Spleen (tissue), 11 donors: ENCODE results near the gene STX18. TPM values are rescaled to one million over a fixed set of nuclear protein-coding genes. Genes with fewer than 3 reads are reported as not detected.

Source experiments
- DNase-seq: peaks from one replicate; pipeline ENCODE4 v3.0.0-alpha.2; 2020
- H3K27ac ChIP-seq, 8 donors: fragments of 200-600 bp; sonication (generic) in 7 of 8; 1 replicate in 4 of 8; 2 replicates in 4 of 8; pipeline versions ENCODE4 v1.5.0 to v1.8.0; 2016 to 2021; ENCODE audit warnings: inconsistent platforms in 4 of 8, mild to moderate bottlenecking in 4 of 8, moderate library complexity in 1 of 8
- H3K27me3 ChIP-seq, 7 donors: fragments of 200-600 bp; sonication (generic) in 6 of 7; replicated peaks in 1 of 7; 1 replicate in 4 of 7; 2 replicates in 3 of 7; pipeline versions ENCODE4 v1.5.0 to v1.8.0; 2016 to 2021; ENCODE audit warnings: inconsistent platforms in 3 of 7, mild to moderate bottlenecking in 1 of 7
- H3K36me3 ChIP-seq, 6 donors: fragments of 200-600 bp; sonication (generic) in 5 of 6; 1 replicate in 4 of 6; 2 replicates in 2 of 6; pipeline versions ENCODE4 v1.5.0 to v1.8.0; 2016 to 2021; ENCODE audit warnings: inconsistent platforms in 2 of 6
- H3K4me1 ChIP-seq, 6 donors: fragments of 200-600 bp; sonication (generic) in 5 of 6; 1 replicate in 3 of 6; 2 replicates in 3 of 6; pipeline versions ENCODE4 v1.5.0 to v1.8.0; 2016 to 2021; ENCODE audit warnings: inconsistent platforms in 3 of 6
- H3K4me3 ChIP-seq, 8 donors: fragments of 200-600 bp; sonication (generic) in 7 of 8; 1 replicate in 4 of 8; 2 replicates in 4 of 8; pipeline versions ENCODE4 v1.5.0 to v1.8.0; 2016 to 2021; ENCODE audit warnings: inconsistent platforms in 4 of 8, mild to moderate bottlenecking in 4 of 8, moderate library complexity in 2 of 8
- H3K9me3 ChIP-seq, 8 donors: fragments of 200-600 bp; sonication (generic) in 7 of 8; 1 replicate in 4 of 8; 2 replicates in 4 of 8; pipeline versions ENCODE4 v1.5.0 to v1.8.0; 2016 to 2021; ENCODE audit warnings: inconsistent platforms in 4 of 8
- POLR2A ChIP-seq, 3 donors: fragments of 450-650 bp; IDR thresholded peaks; one replicate each; pipeline ENCODE4 v1.5.1; 2017; ENCODE audit warnings: antibody characterized with exemption in 3 of 3, mild to moderate bottlenecking in 1 of 3
- POLR2AphosphoS5 ChIP-seq, 3 donors: sonication (generic); formaldehyde crosslinking; IDR thresholded peaks; one replicate each; pipeline ENCODE4 v1.5.1; 2017; ENCODE audit warnings: antibody characterized with exemption in 3 of 3
- WGBS, 5 donors: extraction: QIAGEN DNeasy Blood & Tissue Kit in 3 of 5; methylation state at CpG; one replicate each; pipeline versions ENCODE4 v1.1.5 to v1.1.7; 2013 to 2018; 5-methylcytosine and 5-hydroxymethylcytosine counted together
- intact Hi-C: fragments of 100-400 bp; cut with DNase I; formaldehyde crosslinking; loops from one replicate; pipeline ENCODE4 v1.15.0; 2023; ENCODE audit warnings: low total_unique reads
- polyA plus RNA-seq, 3 donors: library from polyadenylated mRNA; stranded (reverse); fragments of 200-250 nt; gene quantifications; one replicate each; pipeline ENCODE4 v1.2.1, GENCODE V29; 2013
- total RNA-seq, 7 donors: library from RNA; depleted of rRNA in 3 of 7; stranded (reverse); fragments of >200 nt in 3 of 7; fragmentation: NEBNext Ultra II Directional in 4 of 7; extraction: Animal tissue kit (Norgen Biotek cat#: 25700) in 4 of 7; gene quantifications; one replicate each; pipeline versions ENCODE4 v1.1.0 to v1.2.1, GENCODE V29; 2016 to 2021
- TF ChIP-seq, protein P1 (sequence below), 11 experiments: fragments of 200-600 bp in 7 of 11; fragments of 450-650 bp in 4 of 11; sonication (generic) in 4 of 11; IDR thresholded peaks in 8 of 11; conservative IDR thresholded peaks in 3 of 11; 1 replicate in 7 of 11; 2 replicates in 4 of 11; pipeline versions ENCODE4 v1.4.0 to v1.8.0; 2016 to 2021; ENCODE audit warnings: antibody characterized with exemption in 11 of 11, inconsistent platforms in 4 of 11, mild to moderate bottlenecking in 1 of 11
- donor health status: healthy with polysubstance abuse.
- donor health status: DM: no; HTN: no; CAD: no; lungs with moderate emphysema.
- donor health status: DM: no; HTN: no; CAD: no.
- donor health status: Bipolar disorder and iron deficiency.
- donor health status: healthy.
- donor health status: DM: no; HTN: no; CAD: no.
- donor health status: DM: yes; HTN: yes; CAD: no.

STX18 gene
- total and polyA plus RNA-seq, 10 donors, result 19.0 to 45.8 (median 29.8) TPM

DNA sequence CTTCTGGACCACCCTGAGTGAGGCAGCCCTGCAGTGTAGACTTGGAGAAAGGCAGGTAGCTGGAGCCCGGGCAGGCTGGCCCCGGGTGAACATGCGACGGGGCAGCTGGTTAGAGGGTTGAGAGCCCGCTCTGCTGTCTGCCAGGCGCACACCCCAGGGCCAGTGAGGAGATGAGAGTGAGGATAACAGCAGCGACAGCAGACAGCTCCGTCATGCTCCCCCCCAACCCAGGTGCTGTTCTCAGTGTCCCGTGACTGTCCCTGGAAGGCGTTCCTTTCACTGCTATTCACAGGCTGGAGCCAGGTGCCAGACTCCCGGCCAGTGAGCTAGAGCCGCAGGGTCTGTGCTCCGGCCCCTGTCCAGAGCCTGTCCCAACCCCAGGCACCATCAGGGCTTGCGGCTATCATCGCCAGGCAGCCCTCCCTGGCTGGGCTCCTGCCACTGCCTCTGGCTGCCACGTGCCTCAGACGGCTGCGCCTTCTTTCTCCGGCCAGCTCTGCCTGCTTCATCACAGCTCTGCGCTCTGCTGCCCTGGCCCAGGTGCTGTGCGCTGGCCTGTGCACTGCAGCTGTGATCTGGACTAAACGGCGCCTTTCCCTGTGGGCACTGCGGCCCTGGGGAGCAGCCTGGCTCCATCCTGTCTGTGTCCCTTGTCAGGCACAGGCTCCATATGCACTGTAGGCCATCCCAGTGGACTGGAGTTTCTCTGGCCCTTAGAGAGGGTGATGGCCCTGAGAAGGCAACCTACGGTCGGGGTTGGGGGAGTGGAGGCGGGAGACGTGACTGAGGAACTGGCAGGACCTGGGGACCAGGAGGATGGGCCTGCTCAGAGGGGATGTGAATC is 135.2 kb downstream of the STX18 start:
- H3K27me3 ChIP-seq, result peaks cover 0 to 70% (median 4%) of the 10 kb centered on the region in 7 donors
- 80 to 85% (median 84%) methylated on average over 24 to 28 of the region's 28 CpGs for WGBS, 5 donors
- intact Hi-C loops, result no loop called here
- no peak overlapping the region for H3K27ac ChIP-seq
- TF ChIP-seq, protein P1, sequence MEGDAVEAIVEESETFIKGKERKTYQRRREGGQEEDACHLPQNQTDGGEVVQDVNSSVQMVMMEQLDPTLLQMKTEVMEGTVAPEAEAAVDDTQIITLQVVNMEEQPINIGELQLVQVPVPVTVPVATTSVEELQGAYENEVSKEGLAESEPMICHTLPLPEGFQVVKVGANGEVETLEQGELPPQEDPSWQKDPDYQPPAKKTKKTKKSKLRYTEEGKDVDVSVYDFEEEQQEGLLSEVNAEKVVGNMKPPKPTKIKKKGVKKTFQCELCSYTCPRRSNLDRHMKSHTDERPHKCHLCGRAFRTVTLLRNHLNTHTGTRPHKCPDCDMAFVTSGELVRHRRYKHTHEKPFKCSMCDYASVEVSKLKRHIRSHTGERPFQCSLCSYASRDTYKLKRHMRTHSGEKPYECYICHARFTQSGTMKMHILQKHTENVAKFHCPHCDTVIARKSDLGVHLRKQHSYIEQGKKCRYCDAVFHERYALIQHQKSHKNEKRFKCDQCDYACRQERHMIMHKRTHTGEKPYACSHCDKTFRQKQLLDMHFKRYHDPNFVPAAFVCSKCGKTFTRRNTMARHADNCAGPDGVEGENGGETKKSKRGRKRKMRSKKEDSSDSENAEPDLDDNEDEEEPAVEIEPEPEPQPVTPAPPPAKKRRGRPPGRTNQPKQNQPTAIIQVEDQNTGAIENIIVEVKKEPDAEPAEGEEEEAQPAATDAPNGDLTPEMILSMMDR (IDR thresholded peaks at IDR 0.05 in 8 of 11, conservative IDR thresholded peaks at IDR 0.05 in 3 of 11), result no peak
- peak in 1 of 3 donors; percentile 38 for TF ChIP-seq POLR2AphosphoS5 (IDR thresholded peaks at IDR 0.05)
- H3K4me1 ChIP-seq, result no peaks in the 10 kb centered on the region
- H3K36me3 ChIP-seq, result no peaks in the 10 kb centered on the region
- peak; percentile 64 for DNase-seq
- no peak overlapping the region for H3K4me3 ChIP-seq
- no peaks in the 10 kb centered on the region for H3K9me3 ChIP-seq

DNA sequence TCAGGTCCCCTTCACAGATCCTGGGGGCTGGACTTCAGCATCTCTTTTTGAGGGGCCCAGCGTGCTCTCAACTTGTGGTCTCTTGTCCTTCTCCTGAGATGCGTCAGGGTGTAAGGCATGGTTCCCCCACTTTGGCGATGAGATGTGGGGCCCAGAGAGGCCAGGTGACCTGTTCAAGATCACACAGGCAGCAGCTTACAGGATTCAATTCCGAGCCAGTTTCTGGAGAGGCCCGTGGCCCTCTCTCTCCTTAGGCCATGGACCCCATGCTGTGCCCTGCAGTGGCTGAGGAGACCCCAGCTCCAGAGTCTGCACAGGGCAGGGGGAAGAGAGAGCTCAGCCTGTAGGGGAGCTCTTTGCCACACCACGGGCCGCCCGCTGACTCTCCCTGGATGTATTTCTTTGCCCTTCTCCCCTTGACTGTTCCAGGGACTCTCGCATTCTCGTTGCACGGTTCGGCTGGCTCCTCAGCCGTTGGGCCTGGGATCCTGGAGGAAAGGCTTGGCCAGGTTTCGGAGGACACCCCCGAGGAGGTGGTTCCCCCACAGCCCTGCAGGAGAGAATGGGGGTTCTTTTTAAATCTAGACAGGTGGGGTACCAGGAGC is 136.4 kb downstream of the STX18 start:
- DNase-seq, result no peak
- 86 to 89% (median 88%) methylated on average over 11 to 15 of the region's 15 CpGs for WGBS, 5 donors

DNA sequence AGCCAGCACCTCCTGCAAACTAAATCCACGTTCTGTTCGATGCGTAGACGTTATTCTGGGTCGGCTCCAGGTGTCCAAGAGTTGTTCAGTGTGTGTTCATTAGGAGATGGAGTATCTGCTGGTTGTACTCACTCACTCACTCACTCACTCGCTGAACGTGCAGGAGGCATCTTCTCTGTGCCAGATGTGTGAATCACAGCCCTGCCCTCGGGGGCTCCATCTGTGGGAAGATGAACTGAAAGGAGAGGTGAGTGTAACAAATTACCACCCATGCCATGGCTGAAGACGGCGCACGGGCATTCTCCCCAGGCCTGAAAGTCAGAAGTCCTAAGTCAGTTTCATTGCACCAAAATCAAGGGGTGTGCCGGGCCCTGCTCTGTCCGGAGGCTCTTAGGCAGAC is 138.9 kb downstream of the STX18 start:
- 72 to 80% (median 73%) methylated on average over 6 to 13 of the region's 13 CpGs for WGBS, 5 donors
- DNase-seq, result no peak
- Histone ChIP-seq H3K27me3 (peaks cover 0 to 70% (median 4%) of the 10 kb centered on the region in 7 donors), H3K27ac (no peak overlapping the region), H3K9me3 (peaks cover 0 to 15% (median 0%) of the 10 kb centered on the region in 8 donors), H3K4me3 (no peak overlapping the region), H3K36me3 (no peaks in the 10 kb centered on the region), H3K4me1 (no peaks in the 10 kb centered on the region)
- intact Hi-C loops, result no loop called here
- no peak for TF ChIP-seq POLR2AphosphoS5 (IDR thresholded peaks at IDR 0.05)
- no peak for TF ChIP-seq POLR2A (IDR thresholded peaks at IDR 0.05)
- TF ChIP-seq, protein P1 (IDR thresholded peaks at IDR 0.05 in 8 of 11, conservative IDR thresholded peaks at IDR 0.05 in 3 of 11), result no peak

More for the DNA sequence above, 136.4 kb downstream of the STX18 start:
- peaks cover 0 to 80% (median 4%) of the 10 kb centered on the region in 7 donors for H3K27me3 ChIP-seq
- no peaks in the 10 kb centered on the region for H3K4me1 ChIP-seq
- peaks cover 0 to 3% (median 0%) of the 10 kb centered on the region in 8 donors for H3K9me3 ChIP-seq
- H3K36me3 ChIP-seq, result no peaks in the 10 kb centered on the region
- no peak overlapping the region for H3K4me3 ChIP-seq
- H3K27ac ChIP-seq, result no peak overlapping the region
- intact Hi-C loops, result no loop called here
- TF ChIP-seq, protein P1 (IDR thresholded peaks at IDR 0.05 in 8 of 11, conservative IDR thresholded peaks at IDR 0.05 in 3 of 11), result no peak
- TF ChIP-seq POLR2AphosphoS5 (IDR thresholded peaks at IDR 0.05), result no peak
- no peak for TF ChIP-seq POLR2A (IDR thresholded peaks at IDR 0.05)

DNA sequence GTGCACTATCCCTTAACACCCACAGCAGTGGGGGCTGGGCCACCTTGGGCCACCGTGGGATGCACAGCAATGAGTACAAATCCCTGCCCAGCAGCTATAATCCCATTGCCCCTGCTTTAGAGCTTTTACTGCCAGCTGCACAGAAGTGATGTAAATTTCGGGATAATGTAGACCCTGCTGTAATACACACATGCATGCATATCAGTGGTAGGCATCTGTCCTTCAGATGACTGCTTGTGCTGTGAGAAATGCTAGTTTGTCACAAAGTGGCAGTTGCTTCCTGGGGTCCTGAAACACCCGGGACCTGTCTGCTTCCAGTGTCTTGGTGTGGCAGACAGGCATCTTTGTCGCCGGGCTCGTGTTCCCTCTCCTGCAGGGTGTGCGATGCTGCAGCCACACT is 140.8 kb downstream of the STX18 start:
- Histone ChIP-seq H3K4me3 (no peak overlapping the region), H3K9me3 (peaks cover 0 to 15% (median 0%) of the 10 kb centered on the region in 8 donors), H3K27ac (no peak overlapping the region), H3K4me1 (peaks cover 0 to 5% (median 0%) of the 10 kb centered on the region in 6 donors), H3K27me3 (peaks cover 0 to 70% (median 0%) of the 10 kb centered on the region in 7 donors), H3K36me3 (no peaks in the 10 kb centered on the region)
- DNase-seq, result no peak
- WGBS, 5 donors, result 73 to 79% (median 77%) methylated on average over 6 to 7 of the region's 7 CpGs
- intact Hi-C loops, result no loop called here
- TF ChIP-seq POLR2A (IDR thresholded peaks at IDR 0.05), result no peak
- no peak for TF ChIP-seq POLR2AphosphoS5 (IDR thresholded peaks at IDR 0.05)
- TF ChIP-seq, protein P1 (IDR thresholded peaks at IDR 0.05 in 8 of 11, conservative IDR thresholded peaks at IDR 0.05 in 3 of 11), result no peak
